Endothelial cell (in vitro differentiated cells): ENCODE results near the gene MAN2B2. TPM values are rescaled to one million over a fixed set of nuclear protein-coding genes. Genes with fewer than 3 reads are reported as not detected.
"Not testable (repeated sequence)": the region's sequence is repeated elsewhere in the genome, so short reads cannot be mapped to it uniquely, and the experiment has no call there.

Experiments
- DNase-seq: peaks from one replicate; pipeline ENCODE4 v3.0.0; 2021; ENCODE audit warnings: low spot score
- H3K27ac Mint-ChIP-seq: one replicate; pipeline ENCODE4 v1.8.0; 2021; ENCODE audit warnings: mixed read lengths, inconsistent platforms; ENCODE audit not compliant: unreplicated experiment
- H3K27me3 Mint-ChIP-seq: one replicate; pipeline ENCODE4 v1.8.0; 2021; ENCODE audit warnings: mild to moderate bottlenecking, moderate library complexity, mixed read lengths, inconsistent platforms; ENCODE audit not compliant: unreplicated experiment
- H3K36me3 Mint-ChIP-seq: one replicate; pipeline ENCODE4 v1.8.0; 2021; ENCODE audit warnings: mild to moderate bottlenecking, low read depth, mixed read lengths, inconsistent platforms; ENCODE audit not compliant: unreplicated experiment
- H3K4me1 Mint-ChIP-seq: one replicate; pipeline ENCODE4 v1.8.0; 2021; ENCODE audit warnings: mild to moderate bottlenecking, mixed read lengths, inconsistent platforms; ENCODE audit not compliant: unreplicated experiment
- H3K4me3 Mint-ChIP-seq: one replicate; pipeline ENCODE4 v1.8.0; 2021; ENCODE audit warnings: mild to moderate bottlenecking, mixed read lengths, inconsistent platforms; ENCODE audit not compliant: unreplicated experiment
- H3K9me3 Mint-ChIP-seq: one replicate; pipeline ENCODE4 v1.8.0; 2021; ENCODE audit warnings: mixed read lengths, inconsistent platforms; ENCODE audit not compliant: unreplicated experiment
- total RNA-seq: library from RNA; stranded (reverse); fragmentation: NEBNext Ultra II Directional; extraction: Animal tissue kit (Norgen Biotek cat#: 25700); gene quantifications from one replicate; pipeline ENCODE4 v1.2.1, GENCODE V29; 2021; ENCODE audit not compliant: unreplicated experiment
- TF ChIP-seq, protein P1 (sequence below): fragments of 200-600 bp; sonication (generic); IDR thresholded peaks from one replicate; pipeline ENCODE4 v1.5.0; 2021; ENCODE audit warnings: antibody characterized with exemption; ENCODE audit not compliant: unreplicated experiment

Gene MAN2B2
- total RNA-seq, 1 donor from 2014 or later: 12.5 TPM

DNA sequence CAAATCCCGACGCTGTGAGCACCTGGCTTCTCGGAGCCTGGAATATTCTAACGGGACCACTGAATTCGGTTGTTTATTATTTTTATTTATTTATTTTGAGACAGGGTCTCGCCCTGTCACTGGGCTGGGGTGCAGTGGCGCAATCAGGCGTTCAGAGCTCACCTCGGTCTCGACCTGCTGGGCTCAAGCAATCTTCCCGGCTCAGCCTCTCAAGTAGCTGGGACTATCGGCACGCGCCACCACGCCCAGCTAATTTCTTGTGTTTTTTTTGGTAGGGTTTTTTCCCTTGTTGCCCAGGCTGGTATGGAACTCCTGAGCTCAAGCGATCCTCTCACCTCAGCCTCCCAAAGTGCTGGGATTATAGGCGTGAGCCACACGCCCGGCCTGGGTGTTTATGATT is 97.1 kb downstream of the MAN2B2 start:
- Mint-ChIP-seq H3K9me3 (no peaks in the 10 kb centered on the region), H3K27me3 (peaks cover 20% of the 10 kb centered on the region), H3K27ac (no peak overlapping the region), H3K4me1 (peaks cover 25% of the 10 kb centered on the region), H3K36me3 (peaks cover 8% of the 10 kb centered on the region), H3K4me3 (no peak overlapping the region)
- no peak for DNase-seq
- TF ChIP-seq, protein P1, sequence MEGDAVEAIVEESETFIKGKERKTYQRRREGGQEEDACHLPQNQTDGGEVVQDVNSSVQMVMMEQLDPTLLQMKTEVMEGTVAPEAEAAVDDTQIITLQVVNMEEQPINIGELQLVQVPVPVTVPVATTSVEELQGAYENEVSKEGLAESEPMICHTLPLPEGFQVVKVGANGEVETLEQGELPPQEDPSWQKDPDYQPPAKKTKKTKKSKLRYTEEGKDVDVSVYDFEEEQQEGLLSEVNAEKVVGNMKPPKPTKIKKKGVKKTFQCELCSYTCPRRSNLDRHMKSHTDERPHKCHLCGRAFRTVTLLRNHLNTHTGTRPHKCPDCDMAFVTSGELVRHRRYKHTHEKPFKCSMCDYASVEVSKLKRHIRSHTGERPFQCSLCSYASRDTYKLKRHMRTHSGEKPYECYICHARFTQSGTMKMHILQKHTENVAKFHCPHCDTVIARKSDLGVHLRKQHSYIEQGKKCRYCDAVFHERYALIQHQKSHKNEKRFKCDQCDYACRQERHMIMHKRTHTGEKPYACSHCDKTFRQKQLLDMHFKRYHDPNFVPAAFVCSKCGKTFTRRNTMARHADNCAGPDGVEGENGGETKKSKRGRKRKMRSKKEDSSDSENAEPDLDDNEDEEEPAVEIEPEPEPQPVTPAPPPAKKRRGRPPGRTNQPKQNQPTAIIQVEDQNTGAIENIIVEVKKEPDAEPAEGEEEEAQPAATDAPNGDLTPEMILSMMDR: no peak

GRCh38 chr4:6672541-6673190 is 97.7 kb downstream of the MAN2B2 start:
- peaks cover 18% of the 10 kb centered on the region for H3K27me3 Mint-ChIP-seq
- not testable (repeated sequence) for DNase-seq, H3K9me3 Mint-ChIP-seq, H3K27ac Mint-ChIP-seq, H3K4me3 Mint-ChIP-seq
- peaks cover 25% of the 10 kb centered on the region for H3K4me1 Mint-ChIP-seq
- peaks cover 11% of the 10 kb centered on the region for H3K36me3 Mint-ChIP-seq

Other genes starting within 250 kb of the MAN2B2 start
- 1.7 TPM for gene PPP2R2C, start 102.6 kb upstream of the MAN2B2 start, total RNA-seq
- gene MRFAP1, start 65.5 kb downstream of the MAN2B2 start, total RNA-seq: 226 TPM
- gene S100P, start 118.7 kb downstream of the MAN2B2 start, total RNA-seq: not detected
- gene MRFAP1L1, start 134.7 kb downstream of the MAN2B2 start, total RNA-seq: 43.0 TPM
- gene BLOC1S4, start 141.0 kb downstream of the MAN2B2 start, total RNA-seq: 20.9 TPM
- 27.2 TPM for gene KIAA0232, start 207.5 kb downstream of the MAN2B2 start, total RNA-seq